Neural crest cell (in vitro differentiated cells): ENCODE data around the gene ST7. TPM values are rescaled to one million over a fixed set of nuclear protein-coding genes. Genes with fewer than 3 reads are reported as not detected.

Experiments used
- DNase-seq: peaks from one replicate; pipeline ENCODE4 v3.0.0; 2021; ENCODE audit warnings: low read depth, mixed read lengths, low spot score
- H3K27ac Mint-ChIP-seq: one replicate; pipeline ENCODE4 v1.8.0; 2021; ENCODE audit warnings: mild to moderate bottlenecking, mixed read lengths; ENCODE audit not compliant: unreplicated experiment
- H3K27me3 Mint-ChIP-seq: 2 replicates; pipeline ENCODE4 v1.8.0; 2021; ENCODE audit warnings: low read depth, mild to moderate bottlenecking, mixed read lengths
- H3K36me3 Mint-ChIP-seq: 2 replicates; pipeline ENCODE4 v1.8.0; 2021; ENCODE audit warnings: low read depth, mild to moderate bottlenecking, mixed read lengths
- H3K4me1 Mint-ChIP-seq: 2 replicates; pipeline ENCODE4 v1.8.0; 2021; ENCODE audit warnings: mixed read lengths
- H3K4me3 Mint-ChIP-seq: one replicate; pipeline ENCODE4 v1.8.0; 2021; ENCODE audit warnings: mild to moderate bottlenecking, mixed read lengths
- H3K9me3 Mint-ChIP-seq: 2 replicates; pipeline ENCODE4 v1.8.0; 2021; ENCODE audit warnings: mixed read lengths
- CTCF ChIP-seq: fragments of 200-600 bp; sonication (generic); conservative IDR thresholded peaks from 2 replicates; pipeline ENCODE4 v1.5.0; 2021; ENCODE audit warnings: antibody characterized with exemption, mild to moderate bottlenecking
- total RNA-seq: library from RNA; stranded (reverse); gene quantifications from 2 replicates; pipeline ENCODE4 v1.2.1, GENCODE V29; 2021

The ST7 gene
- total RNA-seq, 1 donor from 2014 or later = 22.4 TPM

GRCh38 chr7:117096942-117097341 lies 143.6 kb downstream of the ST7 start:
- Mint-ChIP-seq H3K9me3 (no peaks in the 10 kb centered on the region), H3K4me1 (no peaks in the 10 kb centered on the region), H3K27ac (no peak overlapping the region), H3K4me3 (no peak overlapping the region), H3K36me3 (no peaks in the 10 kb centered on the region), H3K27me3 (no peaks in the 10 kb centered on the region)
- no peak for TF ChIP-seq CTCF
- no peak for DNase-seq

GRCh38 chr7:117097860-117098259 lies 144.6 kb downstream of the ST7 start:
- no peak overlapping the region for H3K27ac Mint-ChIP-seq
- no peaks in the 10 kb centered on the region for H3K9me3 Mint-ChIP-seq
- no peaks in the 10 kb centered on the region for H3K36me3 Mint-ChIP-seq
- H3K4me3 Mint-ChIP-seq = no peak overlapping the region
- DNase-seq = no peak
- H3K27me3 Mint-ChIP-seq = no peaks in the 10 kb centered on the region
- no peak for TF ChIP-seq CTCF
- H3K4me1 Mint-ChIP-seq = no peaks in the 10 kb centered on the region

GRCh38 chr7:117098457-117098856 lies 145.2 kb downstream of the ST7 start:
- no peaks in the 10 kb centered on the region for H3K9me3 Mint-ChIP-seq
- no peaks in the 10 kb centered on the region for H3K4me1 Mint-ChIP-seq
- no peak overlapping the region for H3K27ac Mint-ChIP-seq
- H3K4me3 Mint-ChIP-seq = no peak overlapping the region
- H3K36me3 Mint-ChIP-seq = no peaks in the 10 kb centered on the region
- TF ChIP-seq CTCF = no peak
- no peak for DNase-seq
- H3K27me3 Mint-ChIP-seq = no peaks in the 10 kb centered on the region

GRCh38 chr7:117101026-117101425 lies 147.7 kb downstream of the ST7 start:
- H3K4me3 Mint-ChIP-seq = no peak overlapping the region
- DNase-seq = no peak
- TF ChIP-seq CTCF = no peak
- H3K27me3 Mint-ChIP-seq = no peaks in the 10 kb centered on the region
- peaks cover 5% of the 10 kb centered on the region for H3K36me3 Mint-ChIP-seq
- no peaks in the 10 kb centered on the region for H3K9me3 Mint-ChIP-seq
- no peak overlapping the region for H3K27ac Mint-ChIP-seq
- no peaks in the 10 kb centered on the region for H3K4me1 Mint-ChIP-seq

- Mint-ChIP-seq H3K4me3 (no peak overlapping the region), H3K27me3 (no peaks in the 10 kb centered on the region), H3K9me3 (peaks cover 9% of the 10 kb centered on the region), H3K4me1 (peaks cover 6% of the 10 kb centered on the region), H3K36me3 (peaks cover 12% of the 10 kb centered on the region), H3K27ac (peak overlapping the region; percentile 75)
- no peak for DNase-seq
- TF ChIP-seq CTCF = no peak
Observed at GRCh38 chr7:117110480-117111315, 157.4 kb downstream of the ST7 start.
